CD4-positive, CD25-positive, alpha-beta regulatory T cell (primary cell): ENCODE results near the gene APOBEC2. TPM values are rescaled to one million over a fixed set of nuclear protein-coding genes. Genes with fewer than 3 reads are reported as not detected.

Source experiments
- ATAC-seq, 2 donors: fragments of 150-1000 bp; cut with Tn5 transposase; one replicate each; pipeline ENCODE4 v1.10.0; 2021; ENCODE audit warnings: low read depth in 2 of 2, moderate number of reproducible peaks in 2 of 2, moderate library complexity in 1 of 2
- DNase-seq, 3 donors: peaks; one replicate each; pipeline versions ENCODE4 v3.0.0 to v3.0.0-alpha.2; 2012 to 2022; ENCODE audit warnings: mixed read lengths in 1 of 3
- H3K27ac ChIP-seq: one replicate; pipeline ENCODE4 v1.7.0; 2013; ENCODE audit warnings: mild to moderate bottlenecking, low read length; ENCODE audit not compliant: insufficient read depth, poor library complexity, severe bottlenecking
- H3K27me3 ChIP-seq: one replicate; pipeline ENCODE4 v1.7.0; 2013; ENCODE audit warnings: low read length; ENCODE audit not compliant: control insufficient read depth, insufficient read depth
- H3K36me3 ChIP-seq: one replicate; pipeline ENCODE4 v1.7.0; 2013; ENCODE audit warnings: mild to moderate bottlenecking, low read length, moderate library complexity; ENCODE audit not compliant: control insufficient read depth, insufficient read depth
- H3K4me1 ChIP-seq: 2 replicates; pipeline ENCODE4 v1.7.0; 2013; ENCODE audit warnings: mild to moderate bottlenecking, low read length; ENCODE audit not compliant: insufficient read depth, control insufficient read depth, poor library complexity, severe bottlenecking
- H3K4me3 ChIP-seq: one replicate; pipeline ENCODE4 v1.7.0; 2013; ENCODE audit warnings: low read depth, mild to moderate bottlenecking, low read length, moderate library complexity
- H3K9me3 ChIP-seq, 2 experiments: 1 replicate in 1 of 2; 2 replicates in 1 of 2; pipeline ENCODE4 v1.7.0; 2013; ENCODE audit warnings: low read length in 2 of 2, mild to moderate bottlenecking in 1 of 2, moderate library complexity in 1 of 2; ENCODE audit not compliant: control insufficient read depth in 2 of 2
- H3K27ac Mint-ChIP-seq, 3 donors: one replicate each; pipeline ENCODE4 v1.8.0; 2020 to 2022; ENCODE audit warnings: mild to moderate bottlenecking in 3 of 3, mixed read lengths in 3 of 3, moderate library complexity in 2 of 3
- H3K27me3 Mint-ChIP-seq: one replicate; pipeline ENCODE4 v1.8.0; 2022; ENCODE audit warnings: mild to moderate bottlenecking, mixed read lengths
- H3K36me3 Mint-ChIP-seq: one replicate; pipeline ENCODE4 v1.8.0; 2020; ENCODE audit warnings: mixed read lengths
- H3K4me1 Mint-ChIP-seq, 4 donors: one replicate each; pipeline ENCODE4 v1.8.0; 2020 to 2022; ENCODE audit warnings: mixed read lengths in 4 of 4, mild to moderate bottlenecking in 1 of 4
- H3K4me3 Mint-ChIP-seq, 4 donors: one replicate each; pipeline ENCODE4 v1.8.0; 2020 to 2022; ENCODE audit warnings: mild to moderate bottlenecking in 4 of 4, mixed read lengths in 4 of 4, moderate library complexity in 3 of 4
- H3K9me3 Mint-ChIP-seq, 7 donors: one replicate each; pipeline ENCODE4 v1.8.0; 2020 to 2022; ENCODE audit warnings: mixed read lengths in 7 of 7, mild to moderate bottlenecking in 3 of 7, moderate library complexity in 2 of 7
- polyA plus RNA-seq, 4 donors: library from polyadenylated mRNA; unstranded; fragments of 300-500 nt; fragmentation: Illumina TruSeq; gene quantifications; one replicate each; pipeline ENCODE4 v1.2.3, GENCODE V29; 2021
- total RNA-seq: library from RNA; stranded (reverse); gene quantifications from one replicate; pipeline ENCODE4 v1.2.3, GENCODE V29; 2022

APOBEC2 gene
- total and polyA plus RNA-seq, 5 donors from 2014 or later, result 0.67 to 1.1 (median 0.88) TPM; not detected in 1

- Histone ChIP-seq H3K27ac (no peak overlapping the region), H3K9me3 (no peaks in the 10 kb centered on the region), H3K4me3 (peak overlapping the region; percentile 46), H3K4me1 (peaks cover 16% of the 10 kb centered on the region), H3K27me3 (no peaks in the 10 kb centered on the region), H3K36me3 (no peaks in the 10 kb centered on the region)
- H3K4me1 Mint-ChIP-seq, result peaks cover 7 to 27% (median 15%) of the 10 kb centered on the region in 4 donors
- ATAC-seq, result peak; percentile 57 to 71
- peak overlapping the region in 2 of 4 donors; percentile 27 to 67 for H3K4me3 Mint-ChIP-seq
- no peaks in the 10 kb centered on the region for H3K9me3 Mint-ChIP-seq
- DNase-seq, result peak in 2 of 3 donors; percentile 26 to 77
- H3K27me3 Mint-ChIP-seq, result no peaks in the 10 kb centered on the region
- H3K36me3 Mint-ChIP-seq, result peaks cover 36% of the 10 kb centered on the region
- peak overlapping the region; percentile 79 to 94 (median 89) for H3K27ac Mint-ChIP-seq
Observed at GRCh38 chr6:41051873-41052272, 1.1 kb upstream of the APOBEC2 start.

GRCh38 chr6:41054511-41054910 lies 1.5 kb downstream of the APOBEC2 start:
- peaks cover 3% of the 10 kb centered on the region for H3K36me3 ChIP-seq
- Mint-ChIP-seq H3K27ac (no peak overlapping the region), H3K27me3 (no peaks in the 10 kb centered on the region), H3K36me3 (peaks cover 34% of the 10 kb centered on the region), H3K4me1 (peaks cover 7 to 27% (median 14%) of the 10 kb centered on the region in 4 donors), H3K9me3 (no peaks in the 10 kb centered on the region), H3K4me3 (no peak overlapping the region)
- H3K9me3 ChIP-seq, result no peaks in the 10 kb centered on the region
- ATAC-seq, result no peak
- H3K27ac ChIP-seq, result no peak overlapping the region
- H3K4me3 ChIP-seq, result no peak overlapping the region
- H3K27me3 ChIP-seq, result no peaks in the 10 kb centered on the region
- no peak for DNase-seq
- peaks cover 16% of the 10 kb centered on the region for H3K4me1 ChIP-seq

- H3K9me3 ChIP-seq, result no peaks in the 10 kb centered on the region
- peaks cover 7 to 27% (median 13%) of the 10 kb centered on the region in 4 donors for H3K4me1 Mint-ChIP-seq
Observed at GRCh38 chr6:41055149-41055548, 2.1 kb downstream of the APOBEC2 start.

GRCh38 chr6:41056768-41057490 lies 3.9 kb downstream of the APOBEC2 start:
- Histone ChIP-seq H3K4me3 (no peak overlapping the region), H3K27ac (no peak overlapping the region), H3K27me3 (no peaks in the 10 kb centered on the region), H3K9me3 (no peaks in the 10 kb centered on the region), H3K36me3 (peaks cover 12% of the 10 kb centered on the region), H3K4me1 (peaks cover 9% of the 10 kb centered on the region)
- Mint-ChIP-seq H3K27me3 (no peaks in the 10 kb centered on the region), H3K4me1 (peaks cover 4 to 13% (median 8%) of the 10 kb centered on the region in 4 donors), H3K4me3 (no peak overlapping the region), H3K27ac (peak overlapping the region in 1 of 3 donors; percentile 20), H3K9me3 (no peaks in the 10 kb centered on the region), H3K36me3 (peaks cover 51% of the 10 kb centered on the region)
- DNase-seq (no peak), ATAC-seq (no peak)

More at GRCh38 chr6:41055149-41055548, 2.1 kb downstream of the APOBEC2 start:
- Mint-ChIP-seq H3K4me3 (no peak overlapping the region), H3K9me3 (no peaks in the 10 kb centered on the region), H3K27me3 (no peaks in the 10 kb centered on the region), H3K27ac (peak overlapping the region in 1 of 3 donors; percentile 75), H3K36me3 (peaks cover 34% of the 10 kb centered on the region)
- Histone ChIP-seq H3K4me1 (peaks cover 16% of the 10 kb centered on the region), H3K27ac (no peak overlapping the region), H3K36me3 (peaks cover 3% of the 10 kb centered on the region), H3K27me3 (no peaks in the 10 kb centered on the region), H3K4me3 (no peak overlapping the region)
- DNase-seq, result no peak
- ATAC-seq, result no peak

GRCh38 chr6:41058783-41059181 lies 5.8 kb downstream of the APOBEC2 start:
- DNase-seq, result no peak
- Mint-ChIP-seq H3K4me1 (peaks cover 0 to 3% (median 0%) of the 10 kb centered on the region in 4 donors), H3K4me3 (no peak overlapping the region), H3K36me3 (peaks cover 58% of the 10 kb centered on the region), H3K9me3 (no peaks in the 10 kb centered on the region), H3K27ac (no peak overlapping the region), H3K27me3 (no peaks in the 10 kb centered on the region)
- no peaks in the 10 kb centered on the region for H3K9me3 ChIP-seq
- no peak overlapping the region for H3K27ac ChIP-seq
- H3K4me3 ChIP-seq, result no peak overlapping the region
- no peaks in the 10 kb centered on the region for H3K27me3 ChIP-seq
- ATAC-seq, result no peak
- peaks cover 27% of the 10 kb centered on the region for H3K36me3 ChIP-seq
- H3K4me1 ChIP-seq, result no peaks in the 10 kb centered on the region

- ATAC-seq (no peak), DNase-seq (no peak)
- H3K4me1 ChIP-seq, result no peaks in the 10 kb centered on the region
- no peak overlapping the region for H3K27ac ChIP-seq
- Mint-ChIP-seq H3K36me3 (peaks cover 64% of the 10 kb centered on the region), H3K9me3 (no peaks in the 10 kb centered on the region), H3K4me3 (no peak overlapping the region), H3K4me1 (peaks cover 0 to 5% (median 1%) of the 10 kb centered on the region in 4 donors), H3K27ac (peak overlapping the region in 1 of 3 donors; percentile 61), H3K27me3 (no peaks in the 10 kb centered on the region)
- H3K36me3 ChIP-seq, result peaks cover 35% of the 10 kb centered on the region
- H3K9me3 ChIP-seq, result no peaks in the 10 kb centered on the region
- no peaks in the 10 kb centered on the region for H3K27me3 ChIP-seq
- H3K4me3 ChIP-seq, result no peak overlapping the region
Observed at GRCh38 chr6:41059556-41059955, 6.6 kb downstream of the APOBEC2 start.

- Histone ChIP-seq H3K27me3 (no peaks in the 10 kb centered on the region), H3K4me3 (no peak overlapping the region), H3K36me3 (peaks cover 49% of the 10 kb centered on the region), H3K27ac (no peak overlapping the region), H3K9me3 (no peaks in the 10 kb centered on the region), H3K4me1 (no peaks in the 10 kb centered on the region)
- H3K36me3 Mint-ChIP-seq, result peaks cover 64% of the 10 kb centered on the region
- H3K27me3 Mint-ChIP-seq, result no peaks in the 10 kb centered on the region
- H3K4me3 Mint-ChIP-seq, result no peak overlapping the region
- ATAC-seq, result no peak
- peak overlapping the region in 1 of 3 donors; percentile 62 for H3K27ac Mint-ChIP-seq
- H3K4me1 Mint-ChIP-seq, result peaks cover 0 to 2% (median 1%) of the 10 kb centered on the region in 4 donors
- no peaks in the 10 kb centered on the region for H3K9me3 Mint-ChIP-seq
- no peak for DNase-seq
Observed at GRCh38 chr6:41061196-41061726, 8.3 kb downstream of the APOBEC2 start.
